K562 (cell line): Measurements from ENCODE around the gene ATP5F1C. TPM values are rescaled to one million over a fixed set of nuclear protein-coding genes. Genes with fewer than 3 reads are reported as not detected.

Experiments
- CLOCK ChIP-seq: fragments of 250-450 bp; sonication (Bioruptor Pico); IDR thresholded peaks from 2 replicates; pipeline ENCODE4 v1.4.0; 2020; ENCODE audit warnings: mild to moderate bottlenecking, moderate library complexity, borderline replicate concordance
- COPS2 ChIP-seq: fragments of 450-650 bp; conservative IDR thresholded peaks from 2 replicates; pipeline ENCODE4 v1.6.1; 2016; ENCODE audit warnings: mild to moderate bottlenecking, moderate library complexity
- CREBBP ChIP-seq: IDR thresholded peaks from one replicate; pipeline ENCODE4 v1.6.1; 2012; ENCODE audit warnings: low read depth, mild to moderate bottlenecking, control low read depth, inconsistent platforms, low read length
- DIDO1 ChIP-seq: fragments of 450-650 bp; IDR thresholded peaks from 2 replicates; pipeline ENCODE4 v1.6.1; 2016; ENCODE audit warnings: low read depth, missing biosample characterization, missing genetic modification characterization
- HCFC1 ChIP-seq: IDR thresholded peaks from 2 replicates; pipeline ENCODE4 v1.6.1; 2012; ENCODE audit warnings: low read depth, low read length, improper control_type of control experiment
- ID3 ChIP-seq, 2 experiments: fragments of 250-450 bp in 1 of 2; fragments of 450-650 bp in 1 of 2; sonication (Bioruptor Pico) in 1 of 2; IDR thresholded peaks; 2 replicates each; pipeline versions ENCODE4 v1.6.1 to v1.8.0; 2016 to 2021; ENCODE audit warnings: mild to moderate bottlenecking in 2 of 2, moderate library complexity in 2 of 2, missing compliant biosample characterization in 1 of 2, missing genetic modification characterization in 1 of 2
- RB1 ChIP-seq: fragments of 450-650 bp; IDR thresholded peaks from 2 replicates; pipeline ENCODE4 v1.6.1; 2017; ENCODE audit warnings: low read depth, mild to moderate bottlenecking
- RBM39 ChIP-seq: fragments of 200-400 bp; formaldehyde crosslinking; optimal IDR thresholded peaks from 2 replicates; pipeline ENCODE3; 2018; ENCODE audit warnings: low read depth, low read length
- SAFB ChIP-seq: fragments of 200-400 bp; formaldehyde crosslinking; IDR thresholded peaks from 2 replicates; pipeline ENCODE4 v1.6.1; 2017; ENCODE audit warnings: low read depth, low read length, borderline replicate concordance
- SRSF9 ChIP-seq: fragments of 200-400 bp; formaldehyde crosslinking; IDR thresholded peaks from 2 replicates; pipeline ENCODE4 v1.6.1; 2017; ENCODE audit warnings: low read depth, low read length, borderline replicate concordance
- SUPT5H ChIP-seq: fragments of 450-650 bp; IDR thresholded peaks from 2 replicates; pipeline ENCODE4 v1.6.1; 2016
- TBP ChIP-seq: optimal IDR thresholded peaks from 2 replicates; pipeline ENCODE3; 2011; ENCODE audit warnings: low read depth, low read length, improper control_type of control experiment
- ZBTB2 ChIP-seq: fragments of 450-650 bp; IDR thresholded peaks from 2 replicates; pipeline ENCODE4 v1.6.1; 2016; ENCODE audit warnings: antibody characterized with exemption
- ZNF174 ChIP-seq: fragments of 250-450 bp; sonication (Bioruptor Pico); IDR thresholded peaks from 2 replicates; pipeline ENCODE4 v1.4.0; 2020; ENCODE audit warnings: mild to moderate bottlenecking
- ZNF184 ChIP-seq: sonication (generic); formaldehyde crosslinking; IDR thresholded peaks from 2 replicates; pipeline ENCODE4 v1.5.0; 2020; ENCODE audit warnings: missing genetic modification reagents
- ZSCAN29 ChIP-seq: fragments of 450-650 bp; IDR thresholded peaks from 2 replicates; pipeline ENCODE4 v1.6.1; 2017
- polyA plus RNA-seq, 8 experiments: library from polyadenylated mRNA; depleted of rRNA in 4 of 8; stranded (reverse) in 5 of 8; unstranded in 3 of 8; fragments of >200 nt; fragmentation: Nextera tagmentation in 2 of 8; fragmentation: Illumina TruSeq in 1 of 8; extraction: Ambion mirVana in 2 of 8; extraction: Trizol in 1 of 8; gene quantifications; 2 replicates each; pipeline versions ENCODE4 v1.2.1 to v1.2.3, GENCODE V29; 2011 to 2014; ENCODE audit warnings: inconsistent platforms in 1 of 8, missing spikeins in 1 of 8
- total RNA-seq, 7 experiments: library from RNA; depleted of rRNA in 6 of 7; stranded (reverse); fragments of >200 nt in 6 of 7; fragmentation: Illumina TruSeq in 2 of 7; extraction: Trizol in 2 of 7; gene quantifications; 2 replicates each; pipeline versions ENCODE4 v1.2.1 to v1.2.3, GENCODE V29; 2011 to 2021; ENCODE audit warnings: low replicate concordance in 1 of 7
- TF ChIP-seq, protein P1 (sequence below), 2 experiments: fragments of 450-650 bp in 1 of 2; IDR thresholded peaks; 2 replicates each; pipeline ENCODE4 v1.6.1; 2011 to 2017; ENCODE audit warnings: low read depth in 2 of 2, antibody characterized with exemption in 1 of 2, borderline replicate concordance in 1 of 2, low read length in 1 of 2, mild to moderate bottlenecking in 1 of 2, mixed read lengths in 1 of 2; ENCODE audit not compliant: control insufficient read depth in 1 of 2
- TF ChIP-seq, protein P2 (sequence below), 2 experiments: fragments of 450-650 bp in 1 of 2; sonication (generic) in 1 of 2; formaldehyde crosslinking; conservative IDR thresholded peaks; 2 replicates each; pipeline versions ENCODE4 v1.4.0 to v1.8.1; 2020 to 2022; ENCODE audit warnings: mild to moderate bottlenecking in 1 of 2, missing genetic modification reagents in 1 of 2

Gene ATP5F1C
- total and polyA plus RNA-seq, 9 of the 15 experiments (the other 6 are each of a cell fraction or from before 2014, with no cell fraction given), result 389 to 1,475 (median 559) TPM

GRCh38 chr10:7787857-7788638, at the start of gene ATP5F1C, which contains the start of gene KIN (continued):
- no peak for TF ChIP-seq SRSF9
- no peak for TF ChIP-seq ZNF184
- TF ChIP-seq, protein P1, sequence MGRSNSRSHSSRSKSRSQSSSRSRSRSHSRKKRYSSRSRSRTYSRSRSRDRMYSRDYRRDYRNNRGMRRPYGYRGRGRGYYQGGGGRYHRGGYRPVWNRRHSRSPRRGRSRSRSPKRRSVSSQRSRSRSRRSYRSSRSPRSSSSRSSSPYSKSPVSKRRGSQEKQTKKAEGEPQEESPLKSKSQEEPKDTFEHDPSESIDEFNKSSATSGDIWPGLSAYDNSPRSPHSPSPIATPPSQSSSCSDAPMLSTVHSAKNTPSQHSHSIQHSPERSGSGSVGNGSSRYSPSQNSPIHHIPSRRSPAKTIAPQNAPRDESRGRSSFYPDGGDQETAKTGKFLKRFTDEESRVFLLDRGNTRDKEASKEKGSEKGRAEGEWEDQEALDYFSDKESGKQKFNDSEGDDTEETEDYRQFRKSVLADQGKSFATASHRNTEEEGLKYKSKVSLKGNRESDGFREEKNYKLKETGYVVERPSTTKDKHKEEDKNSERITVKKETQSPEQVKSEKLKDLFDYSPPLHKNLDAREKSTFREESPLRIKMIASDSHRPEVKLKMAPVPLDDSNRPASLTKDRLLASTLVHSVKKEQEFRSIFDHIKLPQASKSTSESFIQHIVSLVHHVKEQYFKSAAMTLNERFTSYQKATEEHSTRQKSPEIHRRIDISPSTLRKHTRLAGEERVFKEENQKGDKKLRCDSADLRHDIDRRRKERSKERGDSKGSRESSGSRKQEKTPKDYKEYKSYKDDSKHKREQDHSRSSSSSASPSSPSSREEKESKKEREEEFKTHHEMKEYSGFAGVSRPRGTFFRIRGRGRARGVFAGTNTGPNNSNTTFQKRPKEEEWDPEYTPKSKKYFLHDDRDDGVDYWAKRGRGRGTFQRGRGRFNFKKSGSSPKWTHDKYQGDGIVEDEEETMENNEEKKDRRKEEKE (IDR thresholded peaks at IDR 0.05; ENCODE audit: borderline replicate concordance in 1 of 2, control insufficient read depth in 1 of 2, low read depth in 2 of 2, low read length in 1 of 2), result no peak
- peak; percentile 23; the same call in 1 of the 2 replicates for TF ChIP-seq RB1
- TF ChIP-seq COPS2, result no peak
- peak; percentile 97 for TF ChIP-seq SUPT5H
- TF ChIP-seq ZBTB2, result peak; percentile 95
- TF ChIP-seq DIDO1, result no peak
- TF ChIP-seq CREBBP, result no peak
- TF ChIP-seq RBM39, result no peak
- TF ChIP-seq TBP, result peak; percentile 70
- TF ChIP-seq, protein P2, sequence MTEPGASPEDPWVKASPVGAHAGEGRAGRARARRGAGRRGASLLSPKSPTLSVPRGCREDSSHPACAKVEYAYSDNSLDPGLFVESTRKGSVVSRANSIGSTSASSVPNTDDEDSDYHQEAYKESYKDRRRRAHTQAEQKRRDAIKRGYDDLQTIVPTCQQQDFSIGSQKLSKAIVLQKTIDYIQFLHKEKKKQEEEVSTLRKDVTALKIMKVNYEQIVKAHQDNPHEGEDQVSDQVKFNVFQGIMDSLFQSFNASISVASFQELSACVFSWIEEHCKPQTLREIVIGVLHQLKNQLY (CRISPR knock-in tag; conservative IDR thresholded peaks at IDR 0.05), result no peak
- TF ChIP-seq HCFC1, result peak; percentile 30; the same call in 1 of the 2 replicates
- no peak for TF ChIP-seq ID3 (CRISPR knock-in tag; IDR thresholded peaks at IDR 0.05)
- TF ChIP-seq ID3 (tag; IDR thresholded peaks at IDR 0.05), result peak; percentile 29; the same call in 1 of the 2 replicates
- 0 out of 2 replicates have a peak, but pooled peaks have one; percentile 36 for TF ChIP-seq ZSCAN29
- no peak for TF ChIP-seq SAFB
- no peak for TF ChIP-seq CLOCK (CRISPR knock-in tag)
- TF ChIP-seq ZNF174 (CRISPR knock-in tag), result no peak
